Ovary (tissue), 3 donors: Measurements from ENCODE around the gene SLC12A3.

ENCODE experiments used
- EP300 ChIP-seq: sonication (generic); formaldehyde crosslinking; IDR thresholded peaks from one replicate; pipeline ENCODE4 v1.6.1; 2017; ENCODE audit warnings: antibody characterized with exemption
- POLR2A ChIP-seq: fragments of 450-650 bp; IDR thresholded peaks from one replicate; pipeline ENCODE4 v1.6.1; 2017; ENCODE audit warnings: antibody characterized with exemption, mild to moderate bottlenecking, moderate library complexity
- TF ChIP-seq, protein P1 (sequence below), 3 donors: fragments of 450-650 bp in 2 of 3; fragments of 200-600 bp in 1 of 3; IDR thresholded peaks; one replicate each; pipeline versions ENCODE4 v1.5.1 to v1.8.0; 2016 to 2022; ENCODE audit warnings: antibody characterized with exemption in 3 of 3, mild to moderate bottlenecking in 1 of 3
- donor health status: DM: no; HTN: no; CAD: no.

DNA sequence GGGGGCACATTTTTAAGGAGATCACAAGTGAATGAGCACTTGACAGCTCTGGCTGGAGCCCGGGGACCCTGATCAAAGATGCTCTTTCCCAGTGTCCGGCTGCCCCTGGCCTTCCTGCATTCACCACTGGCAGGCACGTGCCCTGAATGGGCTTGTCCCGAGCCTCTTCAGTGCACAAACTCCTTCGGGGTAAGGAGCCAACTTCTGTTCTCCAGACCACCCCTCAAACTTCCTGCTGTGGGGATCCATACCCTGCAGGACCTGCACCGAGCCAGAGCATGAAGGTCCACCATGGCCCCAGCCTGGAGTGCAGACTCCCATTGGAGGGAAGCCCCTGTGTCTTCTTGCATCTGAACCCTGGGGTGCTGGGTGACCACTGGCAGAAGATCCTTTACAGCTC, 9.8 kb upstream of the SLC12A3 start:
- TF ChIP-seq EP300 (no peak), POLR2A (no peak)
- TF ChIP-seq, protein P1, sequence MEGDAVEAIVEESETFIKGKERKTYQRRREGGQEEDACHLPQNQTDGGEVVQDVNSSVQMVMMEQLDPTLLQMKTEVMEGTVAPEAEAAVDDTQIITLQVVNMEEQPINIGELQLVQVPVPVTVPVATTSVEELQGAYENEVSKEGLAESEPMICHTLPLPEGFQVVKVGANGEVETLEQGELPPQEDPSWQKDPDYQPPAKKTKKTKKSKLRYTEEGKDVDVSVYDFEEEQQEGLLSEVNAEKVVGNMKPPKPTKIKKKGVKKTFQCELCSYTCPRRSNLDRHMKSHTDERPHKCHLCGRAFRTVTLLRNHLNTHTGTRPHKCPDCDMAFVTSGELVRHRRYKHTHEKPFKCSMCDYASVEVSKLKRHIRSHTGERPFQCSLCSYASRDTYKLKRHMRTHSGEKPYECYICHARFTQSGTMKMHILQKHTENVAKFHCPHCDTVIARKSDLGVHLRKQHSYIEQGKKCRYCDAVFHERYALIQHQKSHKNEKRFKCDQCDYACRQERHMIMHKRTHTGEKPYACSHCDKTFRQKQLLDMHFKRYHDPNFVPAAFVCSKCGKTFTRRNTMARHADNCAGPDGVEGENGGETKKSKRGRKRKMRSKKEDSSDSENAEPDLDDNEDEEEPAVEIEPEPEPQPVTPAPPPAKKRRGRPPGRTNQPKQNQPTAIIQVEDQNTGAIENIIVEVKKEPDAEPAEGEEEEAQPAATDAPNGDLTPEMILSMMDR (IDR thresholded peaks at IDR 0.05): no peak
